B cell (primary cell): ENCODE results near the gene TNIK. TPM values are rescaled to one million over a fixed set of nuclear protein-coding genes. Genes with fewer than 3 reads are reported as not detected.

ENCODE experiments used
- ATAC-seq: fragments of 200-7000 bp; cut with Tn5 transposase; one replicate; pipeline ENCODE4 v1.10.0; 2021; ENCODE audit warnings: low read depth, mild to moderate bottlenecking, moderate number of reproducible peaks, moderate library complexity
- CTCF ChIA-PET: fragments of 350-600 bp; sonication (Branson Sonifier 250); formaldehyde crosslinking; loops from one replicate; lab custom pipeline; 2021; ENCODE audit warnings: antibody characterized with exemption, inconsistent platforms; lab: Charles Lee
- POLR2A ChIA-PET: fragments of 350-600 bp; sonication (Branson Sonifier 250); formaldehyde crosslinking; loops from one replicate; lab custom pipeline; 2021; ENCODE audit warnings: antibody characterized with exemption; lab: Charles Lee
- DNase-seq: peaks from one replicate; pipeline ENCODE4 v3.0.0; 2013
- H2AFZ ChIP-seq: 2 replicates; pipeline ENCODE4 v1.6.1; 2012; ENCODE audit warnings: mild to moderate bottlenecking, low read depth, low read length; ENCODE audit not compliant: insufficient read depth, poor library complexity, severe bottlenecking
- H3K27ac ChIP-seq, 2 donors: 1 replicate in 1 of 2; 2 replicates in 1 of 2; pipeline ENCODE4 v1.5.1; 2012 to 2013; ENCODE audit warnings: low read length in 2 of 2, mild to moderate bottlenecking in 2 of 2, moderate library complexity in 1 of 2
- H3K27me3 ChIP-seq, 4 experiments: fragments of 200-600 bp in 1 of 4; sonication (generic) in 1 of 4; replicated peaks in 1 of 4; 1 replicate in 2 of 4; 2 replicates in 2 of 4; pipeline versions ENCODE4 v1.6.1 to v1.7.0; 2013 to 2016; ENCODE audit warnings: low read length in 3 of 4, mild to moderate bottlenecking in 2 of 4, mixed read lengths in 1 of 4, moderate library complexity in 1 of 4; ENCODE audit not compliant: insufficient read depth in 4 of 4, control insufficient read depth in 3 of 4; ENCODE audit errors: control extremely low read depth in 1 of 4
- H3K36me3 ChIP-seq, 2 experiments: replicated peaks in 1 of 2; 1 replicate in 1 of 2; 2 replicates in 1 of 2; pipeline versions ENCODE4 v1.6.1 to v1.7.1; 2013; ENCODE audit warnings: low read length in 1 of 2; ENCODE audit not compliant: insufficient read depth in 2 of 2, control insufficient read depth in 1 of 2; ENCODE audit errors: control extremely low read depth in 1 of 2, extremely low read depth in 1 of 2
- H3K4me1 ChIP-seq, 2 donors: fragments of 200-600 bp in 1 of 2; sonication (generic) in 1 of 2; 1 replicate in 1 of 2; 2 replicates in 1 of 2; pipeline versions ENCODE4 v1.5.1 to v1.6.1; 2013 to 2017; ENCODE audit warnings: low read length in 2 of 2; ENCODE audit not compliant: control insufficient read depth in 2 of 2, insufficient read depth in 2 of 2
- H3K4me2 ChIP-seq: replicated peaks from 2 replicates; pipeline ENCODE3; 2012; ENCODE audit warnings: mild to moderate bottlenecking, low read depth, low read length; ENCODE audit not compliant: poor library complexity, severe bottlenecking
- H3K4me3 ChIP-seq, 5 experiments: fragments of 200-600 bp in 1 of 5; sonication (generic) in 1 of 5; 1 replicate in 3 of 5; 2 replicates in 2 of 5; pipeline versions ENCODE4 v1.5.1 to v1.7.0; 2011 to 2016; ENCODE audit warnings: low read length in 4 of 5, mild to moderate bottlenecking in 4 of 5, low read depth in 2 of 5, control low read depth in 1 of 5, moderate library complexity in 1 of 5; ENCODE audit not compliant: insufficient read depth in 1 of 5; ENCODE audit errors: control extremely low read depth in 1 of 5, extremely low read depth in 1 of 5
- H3K79me2 ChIP-seq: fragments of 200-600 bp; sonication (generic); one replicate; pipeline ENCODE4 v1.6.0; 2016; ENCODE audit warnings: low read length; ENCODE audit not compliant: control insufficient read depth, insufficient read depth
- H3K9ac ChIP-seq: fragments of 200-600 bp; sonication (generic); 2 replicates; pipeline ENCODE4 v1.6.1; 2017; ENCODE audit warnings: mild to moderate bottlenecking, low read length, moderate library complexity
- H3K9me3 ChIP-seq, 3 donors: one replicate each; pipeline versions ENCODE4 v1.6.1 to v1.7.1; 2013; ENCODE audit warnings: low read length in 2 of 3; ENCODE audit not compliant: control insufficient read depth in 2 of 3, insufficient read depth in 1 of 3; ENCODE audit errors: control extremely low read depth in 1 of 3
- H4K20me1 ChIP-seq: 2 replicates; pipeline ENCODE4 v1.6.0; 2012; ENCODE audit warnings: mild to moderate bottlenecking, low read length; ENCODE audit not compliant: insufficient read depth, control insufficient read depth, poor library complexity, severe bottlenecking
- H3K27ac Mint-ChIP-seq: one replicate; pipeline ENCODE4 v1.8.0; 2021; ENCODE audit warnings: mixed read lengths
- H3K27me3 Mint-ChIP-seq: one replicate; pipeline ENCODE4 v1.8.0; 2021; ENCODE audit warnings: mixed read lengths
- H3K4me1 Mint-ChIP-seq: one replicate; pipeline ENCODE4 v1.8.0; 2021; ENCODE audit warnings: mixed read lengths
- H3K4me3 Mint-ChIP-seq: one replicate; pipeline ENCODE4 v1.8.0; 2021; ENCODE audit warnings: mixed read lengths
- H3K9me3 Mint-ChIP-seq: one replicate; pipeline ENCODE4 v1.8.0; 2022; ENCODE audit warnings: mixed read lengths; ENCODE audit not compliant: insufficient read depth
- EZH2 ChIP-seq: IDR thresholded peaks from 2 replicates; pipeline ENCODE4 v1.6.1; 2012; ENCODE audit warnings: borderline replicate concordance, low read depth, mild to moderate bottlenecking, moderate library complexity, low read length; ENCODE audit not compliant: insufficient read depth, poor library complexity, severe bottlenecking
- WGBS: methylation state at CpG from one replicate; pipeline ENCODE4 v1.1.5; 2013; ENCODE audit warnings: missing lambda C conversion rate; ENCODE audit not compliant: insufficient coverage; 5-methylcytosine and 5-hydroxymethylcytosine counted together
- intact Hi-C: fragments of 100-400 bp; cut with micrococcal nuclease; formaldehyde crosslinking; loops from one replicate; pipeline ENCODE4 v1.10.0; 2022
- polyA plus RNA-seq: library from polyadenylated mRNA; depleted of rRNA; stranded (reverse); fragments of >200 nt; gene quantifications from 2 replicates; pipeline ENCODE4 v1.2.3, GENCODE V29; 2012
- total RNA-seq, 2 donors: library from RNA; stranded (reverse); fragments of 120-200 nt in 1 of 2; gene quantifications; 1 replicate in 1 of 2; 2 replicates in 1 of 2; pipeline versions ENCODE4 v1.2.3 to v1.2.4, GENCODE V29; 2013 to 2022
- TF ChIP-seq, protein P1 (sequence below): fragments of 200-600 bp; IDR thresholded peaks from one replicate; pipeline ENCODE4 v1.8.0; 2022; ENCODE audit warnings: antibody characterized with exemption, mild to moderate bottlenecking

TNIK gene
- total and polyA plus RNA-seq, 2 donors (not counting 1 experiment from before 2014, with no cell fraction given): 0.66 to 7.7 TPM

DNA sequence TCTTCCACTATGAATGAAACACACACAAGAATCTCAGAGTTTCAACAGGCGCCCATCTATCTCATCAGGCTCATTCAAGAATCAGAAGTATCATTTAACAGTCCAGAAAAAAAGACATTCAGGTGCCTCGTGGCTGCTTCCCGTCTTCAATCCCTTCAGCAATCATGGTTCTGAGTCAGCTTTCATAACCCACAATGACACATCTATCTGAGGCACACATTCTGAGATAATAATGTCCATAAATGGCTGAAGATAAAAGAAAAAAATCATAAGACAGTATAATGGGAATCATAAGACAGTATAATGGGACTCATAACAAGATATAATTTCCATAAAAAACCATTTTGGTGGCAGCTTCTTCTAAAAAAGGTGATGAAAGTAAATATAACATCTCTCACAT, 52.4 kb downstream of the TNIK start:
- CTCF ChIA-PET: no interaction called here
- Histone ChIP-seq H3K27me3 (no peaks in the 10 kb centered on the region), H2AFZ (no peak overlapping the region), H3K27ac (no peak overlapping the region), H4K20me1 (no peaks in the 10 kb centered on the region), H3K9ac (no peak overlapping the region), H3K36me3 (no peaks in the 10 kb centered on the region), H3K9me3 (no peaks in the 10 kb centered on the region), H3K79me2 (no peaks in the 10 kb centered on the region), H3K4me1 (no peaks in the 10 kb centered on the region), H3K4me2 (no peak overlapping the region), H3K4me3 (no peak overlapping the region)
- Mint-ChIP-seq H3K27me3 (no peaks in the 10 kb centered on the region), H3K27ac (no peak overlapping the region), H3K4me3 (no peak overlapping the region), H3K4me1 (no peaks in the 10 kb centered on the region), H3K9me3 (no peaks in the 10 kb centered on the region)
- POLR2A ChIA-PET: no interaction called here
- intact Hi-C loops: no loop called here
- DNase-seq (no peak), ATAC-seq (no peak)
- TF ChIP-seq EZH2: no peak
- TF ChIP-seq, protein P1, sequence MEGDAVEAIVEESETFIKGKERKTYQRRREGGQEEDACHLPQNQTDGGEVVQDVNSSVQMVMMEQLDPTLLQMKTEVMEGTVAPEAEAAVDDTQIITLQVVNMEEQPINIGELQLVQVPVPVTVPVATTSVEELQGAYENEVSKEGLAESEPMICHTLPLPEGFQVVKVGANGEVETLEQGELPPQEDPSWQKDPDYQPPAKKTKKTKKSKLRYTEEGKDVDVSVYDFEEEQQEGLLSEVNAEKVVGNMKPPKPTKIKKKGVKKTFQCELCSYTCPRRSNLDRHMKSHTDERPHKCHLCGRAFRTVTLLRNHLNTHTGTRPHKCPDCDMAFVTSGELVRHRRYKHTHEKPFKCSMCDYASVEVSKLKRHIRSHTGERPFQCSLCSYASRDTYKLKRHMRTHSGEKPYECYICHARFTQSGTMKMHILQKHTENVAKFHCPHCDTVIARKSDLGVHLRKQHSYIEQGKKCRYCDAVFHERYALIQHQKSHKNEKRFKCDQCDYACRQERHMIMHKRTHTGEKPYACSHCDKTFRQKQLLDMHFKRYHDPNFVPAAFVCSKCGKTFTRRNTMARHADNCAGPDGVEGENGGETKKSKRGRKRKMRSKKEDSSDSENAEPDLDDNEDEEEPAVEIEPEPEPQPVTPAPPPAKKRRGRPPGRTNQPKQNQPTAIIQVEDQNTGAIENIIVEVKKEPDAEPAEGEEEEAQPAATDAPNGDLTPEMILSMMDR: no peak
- WGBS: 100% methylated on average over 1 of the region's 3 CpGs

DNA sequence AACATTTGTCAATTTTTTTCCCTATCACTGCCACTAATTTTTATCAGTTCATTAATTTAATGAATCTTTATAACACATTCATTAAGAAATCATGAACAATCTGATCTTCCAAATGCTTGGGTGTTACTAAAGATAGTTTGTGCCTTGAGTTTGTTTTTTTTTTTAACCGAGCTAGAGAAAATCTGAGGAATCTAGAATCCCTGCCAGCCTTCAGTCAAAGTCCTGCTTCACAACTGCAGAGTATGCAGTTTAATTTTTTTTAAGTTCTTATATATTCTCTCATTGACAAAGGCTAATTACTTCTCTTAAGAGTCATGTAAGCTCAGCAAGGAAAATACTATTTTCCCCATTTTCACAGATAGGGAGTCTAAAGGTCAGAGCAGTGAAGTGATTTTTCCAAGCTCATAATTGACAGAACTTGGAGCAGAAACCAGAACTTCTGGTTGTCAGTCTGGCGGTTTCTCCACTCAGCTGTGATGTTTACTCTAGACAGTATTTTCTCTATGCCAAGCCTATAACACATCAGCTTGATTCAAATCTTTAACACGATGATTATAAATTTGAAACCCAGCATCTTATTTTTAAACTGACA, 55.7 kb downstream of the TNIK start:
- Mint-ChIP-seq H3K27me3 (no peaks in the 10 kb centered on the region), H3K4me3 (no peak overlapping the region), H3K4me1 (no peaks in the 10 kb centered on the region), H3K9me3 (no peaks in the 10 kb centered on the region), H3K27ac (no peak overlapping the region)
- H4K20me1 ChIP-seq: no peaks in the 10 kb centered on the region
- ATAC-seq (no peak), DNase-seq (no peak)
- H3K4me2 ChIP-seq: no peak overlapping the region
- POLR2A ChIA-PET: no interaction called here
- WGBS: 100% methylated on average over 1 of the region's 3 CpGs
- no peak overlapping the region for H3K4me3 ChIP-seq
- CTCF ChIA-PET: no interaction called here
- intact Hi-C loops: no loop called here
- H3K9me3 ChIP-seq: no peaks in the 10 kb centered on the region
- no peak for TF ChIP-seq EZH2
- TF ChIP-seq, protein P1: no peak
- H3K4me1 ChIP-seq: no peaks in the 10 kb centered on the region
- no peak overlapping the region for H3K9ac ChIP-seq
- H2AFZ ChIP-seq: no peak overlapping the region
- H3K79me2 ChIP-seq: no peaks in the 10 kb centered on the region
- H3K27me3 ChIP-seq: no peaks in the 10 kb centered on the region
- no peak overlapping the region for H3K27ac ChIP-seq
- no peaks in the 10 kb centered on the region for H3K36me3 ChIP-seq
